ENCODE results near the gene BACE1-AS. TPM values are rescaled to one million over a fixed set of nuclear protein-coding genes. Genes with fewer than 3 reads are reported as not detected.

The BACE1-AS gene
- total RNA-seq, 1 experiment from 2014 or later, result 8.8 TPM

DNA sequence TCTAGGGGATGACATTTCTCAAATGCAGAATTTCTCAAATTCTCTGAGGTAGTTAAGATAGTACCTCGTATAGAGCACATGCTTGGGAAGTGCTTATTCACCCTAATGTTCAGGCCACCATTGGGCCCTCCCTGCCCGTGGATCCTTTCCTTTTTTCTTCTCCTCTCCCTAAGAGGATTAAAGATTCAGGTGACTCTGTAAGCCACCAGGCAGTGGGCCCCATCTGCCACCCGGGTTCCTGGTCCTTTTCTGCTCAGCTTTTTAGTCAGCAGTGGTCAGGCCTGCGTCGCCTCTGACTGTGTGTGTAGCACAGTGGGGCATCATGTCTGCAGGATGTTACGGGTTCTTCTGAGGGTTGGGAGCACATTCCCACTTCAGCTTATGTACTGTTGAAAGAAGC is 43.8 kb downstream of the BACE1-AS start:
- TF ChIP-seq, protein P1, sequence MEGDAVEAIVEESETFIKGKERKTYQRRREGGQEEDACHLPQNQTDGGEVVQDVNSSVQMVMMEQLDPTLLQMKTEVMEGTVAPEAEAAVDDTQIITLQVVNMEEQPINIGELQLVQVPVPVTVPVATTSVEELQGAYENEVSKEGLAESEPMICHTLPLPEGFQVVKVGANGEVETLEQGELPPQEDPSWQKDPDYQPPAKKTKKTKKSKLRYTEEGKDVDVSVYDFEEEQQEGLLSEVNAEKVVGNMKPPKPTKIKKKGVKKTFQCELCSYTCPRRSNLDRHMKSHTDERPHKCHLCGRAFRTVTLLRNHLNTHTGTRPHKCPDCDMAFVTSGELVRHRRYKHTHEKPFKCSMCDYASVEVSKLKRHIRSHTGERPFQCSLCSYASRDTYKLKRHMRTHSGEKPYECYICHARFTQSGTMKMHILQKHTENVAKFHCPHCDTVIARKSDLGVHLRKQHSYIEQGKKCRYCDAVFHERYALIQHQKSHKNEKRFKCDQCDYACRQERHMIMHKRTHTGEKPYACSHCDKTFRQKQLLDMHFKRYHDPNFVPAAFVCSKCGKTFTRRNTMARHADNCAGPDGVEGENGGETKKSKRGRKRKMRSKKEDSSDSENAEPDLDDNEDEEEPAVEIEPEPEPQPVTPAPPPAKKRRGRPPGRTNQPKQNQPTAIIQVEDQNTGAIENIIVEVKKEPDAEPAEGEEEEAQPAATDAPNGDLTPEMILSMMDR (IDR thresholded peaks at IDR 0.05; ENCODE audit: unreplicated experiment), result no peak
- Mint-ChIP-seq H3K4me3 (ENCODE audit: low read depth, unreplicated experiment) (no peak overlapping the region), H3K4me1 (ENCODE audit: low read depth, unreplicated experiment) (no peaks in the 10 kb centered on the region), H3K27ac (ENCODE audit: unreplicated experiment) (no peak overlapping the region), H3K27me3 (ENCODE audit: unreplicated experiment) (no peaks in the 10 kb centered on the region), H3K9me3 (ENCODE audit: low read depth, unreplicated experiment) (no peaks in the 10 kb centered on the region), H3K36me3 (ENCODE audit: insufficient read depth, unreplicated experiment) (peaks cover 7% of the 10 kb centered on the region)
- intact Hi-C loops (cut with micrococcal nuclease; ENCODE audit: unreplicated experiment), result no loop called here
- CTCF ChIA-PET, result no interaction called here
- no peak for DNase-seq
- BruUV-seq (replicated peaks), result no TSS peak

GRCh38 chr11:117335399-117335798 is 44.3 kb downstream of the BACE1-AS start:
- H3K4me1 Mint-ChIP-seq (ENCODE audit: low read depth, unreplicated experiment), result no peaks in the 10 kb centered on the region
- no peak overlapping the region for H3K27ac Mint-ChIP-seq (ENCODE audit: unreplicated experiment)
- no peaks in the 10 kb centered on the region for H3K27me3 Mint-ChIP-seq (ENCODE audit: unreplicated experiment)
- peaks cover 7% of the 10 kb centered on the region for H3K36me3 Mint-ChIP-seq (ENCODE audit: insufficient read depth, unreplicated experiment)
- TF ChIP-seq, protein P1 (IDR thresholded peaks at IDR 0.05; ENCODE audit: unreplicated experiment), result no peak
- no peak overlapping the region for H3K4me3 Mint-ChIP-seq (ENCODE audit: low read depth, unreplicated experiment)
- no peaks in the 10 kb centered on the region for H3K9me3 Mint-ChIP-seq (ENCODE audit: low read depth, unreplicated experiment)
- intact Hi-C loops (cut with micrococcal nuclease; ENCODE audit: unreplicated experiment), result no loop called here
- no TSS peak for BruUV-seq (replicated peaks)
- DNase-seq, result no peak
- CTCF ChIA-PET, result no interaction called here

- Mint-ChIP-seq H3K36me3 (ENCODE audit: insufficient read depth, unreplicated experiment) (peaks cover 7% of the 10 kb centered on the region), H3K27ac (ENCODE audit: unreplicated experiment) (no peak overlapping the region), H3K4me1 (ENCODE audit: low read depth, unreplicated experiment) (no peaks in the 10 kb centered on the region), H3K27me3 (ENCODE audit: unreplicated experiment) (no peaks in the 10 kb centered on the region), H3K9me3 (ENCODE audit: low read depth, unreplicated experiment) (no peaks in the 10 kb centered on the region), H3K4me3 (ENCODE audit: low read depth, unreplicated experiment) (no peak overlapping the region)
- DNase-seq, result no peak
- no TSS peak for BruUV-seq (replicated peaks)
- intact Hi-C loops (cut with micrococcal nuclease; ENCODE audit: unreplicated experiment), result no loop called here
- TF ChIP-seq, protein P1 (IDR thresholded peaks at IDR 0.05; ENCODE audit: unreplicated experiment), result no peak
- CTCF ChIA-PET, result no interaction called here
Observed at GRCh38 chr11:117337076-117337475, 45.9 kb downstream of the BACE1-AS start.

Other genes starting within 250 kb of the BACE1-AS start
- gene SIK3, start 192.9 kb upstream of the BACE1-AS start, total RNA-seq (2022), result 17.4 and 20.6 TPM in 2 replicates
- 66.7 and 74.5 TPM in 2 replicates for gene PAFAH1B2, start 147.1 kb upstream of the BACE1-AS start, total RNA-seq (2022)
- 12.2 and 15.4 TPM in 2 replicates for gene SIDT2, start 112.6 kb upstream of the BACE1-AS start, total RNA-seq (2022)
- gene TAGLN, start 92.0 kb upstream of the BACE1-AS start, total RNA-seq (2022), result 4.6 and 6.6 TPM in 2 replicates
- 44.3 and 49.2 TPM in 2 replicates for gene PCSK7, start 59.3 kb upstream of the BACE1-AS start, total RNA-seq (2022)
- 19.2 and 20.0 TPM in 2 replicates for gene RNF214, start 58.7 kb upstream of the BACE1-AS start, total RNA-seq (2022)
- gene BACE1, start 24.9 kb downstream of the BACE1-AS start, total RNA-seq (2022), result 9.6 and 10.7 TPM in 2 replicates
- gene CEP164, start 36.5 kb downstream of the BACE1-AS start, total RNA-seq (2022), result 25.4 and 29.6 TPM in 2 replicates